ENCODE data around the gene AAK1.

AAK1 gene

DNA sequence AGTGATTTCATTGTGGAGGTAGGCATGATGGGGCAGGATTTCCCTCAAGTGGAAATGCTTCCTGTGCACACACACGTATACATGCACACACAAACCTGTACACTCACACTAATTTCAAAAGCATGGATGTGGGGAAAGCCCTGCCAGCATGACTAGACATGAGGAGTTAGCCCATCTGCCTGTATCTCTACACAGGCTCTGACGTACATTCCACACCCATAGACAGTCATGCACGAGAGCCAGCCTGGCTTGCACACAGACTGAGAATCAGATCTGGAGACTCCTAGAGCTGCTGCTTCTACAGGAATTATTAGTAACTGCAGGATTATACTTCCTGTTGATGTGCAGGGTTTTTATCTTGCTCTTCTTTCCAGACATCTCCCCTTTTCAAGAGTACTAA lies 179.0 kb downstream of the AAK1 start:
- TF ChIP-seq, protein P1, sequence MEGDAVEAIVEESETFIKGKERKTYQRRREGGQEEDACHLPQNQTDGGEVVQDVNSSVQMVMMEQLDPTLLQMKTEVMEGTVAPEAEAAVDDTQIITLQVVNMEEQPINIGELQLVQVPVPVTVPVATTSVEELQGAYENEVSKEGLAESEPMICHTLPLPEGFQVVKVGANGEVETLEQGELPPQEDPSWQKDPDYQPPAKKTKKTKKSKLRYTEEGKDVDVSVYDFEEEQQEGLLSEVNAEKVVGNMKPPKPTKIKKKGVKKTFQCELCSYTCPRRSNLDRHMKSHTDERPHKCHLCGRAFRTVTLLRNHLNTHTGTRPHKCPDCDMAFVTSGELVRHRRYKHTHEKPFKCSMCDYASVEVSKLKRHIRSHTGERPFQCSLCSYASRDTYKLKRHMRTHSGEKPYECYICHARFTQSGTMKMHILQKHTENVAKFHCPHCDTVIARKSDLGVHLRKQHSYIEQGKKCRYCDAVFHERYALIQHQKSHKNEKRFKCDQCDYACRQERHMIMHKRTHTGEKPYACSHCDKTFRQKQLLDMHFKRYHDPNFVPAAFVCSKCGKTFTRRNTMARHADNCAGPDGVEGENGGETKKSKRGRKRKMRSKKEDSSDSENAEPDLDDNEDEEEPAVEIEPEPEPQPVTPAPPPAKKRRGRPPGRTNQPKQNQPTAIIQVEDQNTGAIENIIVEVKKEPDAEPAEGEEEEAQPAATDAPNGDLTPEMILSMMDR (IDR thresholded peaks at IDR 0.05; ENCODE audit: extremely low read depth, missing control alignments) = no peak
- DNase-seq (ENCODE audit: low spot score) = no peak

DNA sequence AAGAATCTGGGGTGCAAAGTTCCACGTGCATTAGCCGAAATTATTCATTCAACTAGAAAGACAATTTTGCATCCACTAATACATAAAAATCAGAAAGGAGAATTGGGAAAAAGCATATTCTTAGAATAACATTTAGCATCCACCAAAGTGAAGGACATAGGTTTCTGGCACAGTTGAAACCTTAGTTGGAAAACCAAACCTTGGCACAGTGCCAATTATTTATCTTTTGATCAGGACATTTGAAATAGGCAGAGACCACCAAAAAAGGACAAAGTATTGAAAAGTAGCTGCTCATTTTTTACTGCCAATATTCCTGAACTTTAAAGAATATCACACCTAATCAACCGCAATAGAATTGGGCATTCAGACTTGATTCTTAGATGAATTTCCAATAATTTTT lies 180.8 kb downstream of the AAK1 start:
- DNase-seq (ENCODE audit: low spot score) = no peak
- TF ChIP-seq, protein P1 (IDR thresholded peaks at IDR 0.05; ENCODE audit: extremely low read depth, missing control alignments) = no peak

DNA sequence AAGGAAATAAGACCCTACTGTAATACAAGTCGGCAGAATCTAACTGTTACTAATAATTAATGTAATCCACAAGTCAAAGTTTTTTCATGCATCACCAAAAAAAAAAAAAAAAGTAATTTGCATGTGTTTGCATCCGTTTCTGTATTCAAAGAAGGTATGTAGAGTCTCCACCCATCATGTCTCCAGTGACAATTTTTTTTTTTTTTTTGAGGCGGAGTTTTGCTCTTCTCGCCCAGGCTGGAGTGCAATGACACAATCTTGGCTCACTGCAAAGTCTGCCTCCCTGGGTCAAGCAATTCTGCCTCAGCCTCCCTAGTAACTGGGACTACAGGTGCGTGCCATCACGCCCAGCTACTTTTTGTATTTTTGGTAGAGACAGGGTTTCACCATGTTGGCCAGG lies 182.1 kb downstream of the AAK1 start:
- TF ChIP-seq, protein P1 (IDR thresholded peaks at IDR 0.05; ENCODE audit: extremely low read depth, missing control alignments) = no peak
- DNase-seq (ENCODE audit: low spot score) = no peak

DNA sequence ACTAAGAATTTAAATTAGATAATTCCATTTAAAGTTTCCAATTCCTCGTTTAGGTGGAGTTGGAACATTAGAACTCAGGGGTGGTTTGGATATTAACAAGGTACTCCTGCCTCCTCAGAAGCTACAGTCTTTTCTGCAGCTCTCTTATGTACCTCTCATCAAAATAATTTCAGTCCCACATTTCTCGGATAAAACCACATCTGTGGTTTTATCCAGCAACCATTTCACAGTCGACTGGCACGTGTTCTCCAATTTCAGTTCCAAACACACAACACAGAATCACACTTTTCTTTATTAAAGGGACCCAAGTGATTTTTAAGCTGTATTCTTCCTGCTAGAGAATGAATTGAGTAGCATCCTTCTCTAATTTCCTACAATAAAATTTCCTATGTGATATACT lies 183.6 kb downstream of the AAK1 start:
- TF ChIP-seq, protein P1 (IDR thresholded peaks at IDR 0.05; ENCODE audit: extremely low read depth, missing control alignments) = no peak

DNA sequence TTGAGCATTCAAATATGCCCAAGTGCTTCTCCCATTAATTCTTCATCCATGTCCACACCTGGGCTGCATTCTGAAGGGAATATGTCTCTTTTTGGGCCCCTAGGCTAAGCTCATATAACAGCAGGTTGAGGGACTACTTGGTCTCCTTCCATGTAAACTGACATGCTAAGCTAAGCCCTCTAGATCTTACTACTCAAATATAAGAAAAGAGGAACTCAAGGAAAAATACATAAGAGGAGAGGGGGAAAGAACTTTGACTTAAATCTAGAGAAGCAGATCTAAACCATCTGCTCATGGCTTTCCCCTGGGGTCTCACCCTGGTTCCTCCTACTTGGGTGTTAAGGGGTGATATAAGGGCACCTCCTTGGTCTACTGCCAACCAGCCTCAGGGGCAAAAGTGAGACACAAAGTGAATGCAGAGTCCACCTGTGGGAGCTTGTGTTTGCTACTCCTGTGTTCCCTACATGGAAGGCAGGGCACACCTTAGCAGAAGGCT lies 186.5 kb downstream of the AAK1 start:
- TF ChIP-seq, protein P1 (IDR thresholded peaks at IDR 0.05; ENCODE audit: extremely low read depth, missing control alignments) = no peak

More for the DNA sequence above, 183.6 kb downstream of the AAK1 start:
- DNase-seq (ENCODE audit: low spot score) = no peak

DNA sequence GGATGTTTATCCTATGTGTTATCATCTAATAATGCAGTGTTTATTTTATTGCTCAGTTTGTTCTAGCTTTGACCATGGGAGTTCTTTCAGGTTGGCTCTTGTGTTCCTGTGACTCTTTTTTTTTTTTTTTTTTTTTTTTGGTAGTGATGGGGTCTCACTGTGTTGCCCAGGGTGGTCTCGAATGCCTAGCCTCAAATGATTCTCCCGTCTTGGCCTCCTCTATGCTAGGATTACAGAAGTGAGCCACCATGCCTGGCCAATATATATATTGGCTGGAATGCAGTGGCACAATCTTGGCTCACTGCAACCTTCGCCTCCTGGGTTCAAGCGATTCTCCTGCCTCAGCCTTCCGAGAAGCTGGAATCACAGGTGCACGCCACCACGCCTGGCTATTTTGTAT lies 187.4 kb downstream of the AAK1 start:
- TF ChIP-seq, protein P1 (IDR thresholded peaks at IDR 0.05; ENCODE audit: extremely low read depth, missing control alignments) = no peak
- DNase-seq (ENCODE audit: low spot score) = no peak

More for the DNA sequence above, 186.5 kb downstream of the AAK1 start:
- no peak for DNase-seq (ENCODE audit: low spot score)

DNA sequence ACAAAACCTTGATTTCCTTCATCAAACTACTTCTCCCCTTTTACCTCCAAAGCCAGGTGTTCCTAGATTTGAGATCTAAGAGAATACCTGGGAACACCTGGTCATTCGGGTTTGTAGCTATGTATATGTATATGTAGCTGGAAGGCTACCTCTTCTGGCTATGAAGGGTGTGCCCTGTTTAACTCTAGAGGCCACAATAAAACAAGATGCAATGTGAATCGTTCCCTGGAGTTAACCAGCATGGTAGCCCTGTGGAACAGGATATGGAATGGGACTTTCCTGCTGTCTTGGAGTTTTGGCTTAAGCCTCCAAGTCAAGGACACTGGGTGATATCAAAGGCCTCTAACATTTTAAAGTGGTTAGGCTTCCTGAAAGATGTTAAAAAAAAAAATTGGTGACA lies 188.6 kb downstream of the AAK1 start:
- no peak for DNase-seq (ENCODE audit: low spot score)
- TF ChIP-seq, protein P1 (IDR thresholded peaks at IDR 0.05; ENCODE audit: extremely low read depth, missing control alignments) = no peak
